Tibial artery (tissue), 4 donors: Measurements from ENCODE around the gene HSPA1L.
"Not testable (repeated sequence)": the region's sequence is repeated elsewhere in the genome, so short reads cannot be mapped to it uniquely, and the experiment has no call there.

Experiments used
- DNase-seq, 2 donors: peaks; one replicate each; pipeline ENCODE4 v3.0.0-alpha.2; 2019
- H3K27ac ChIP-seq, 2 donors: fragments of 200-600 bp; sonication (generic) in 1 of 2; 1 replicate in 1 of 2; 2 replicates in 1 of 2; pipeline ENCODE4 v1.5.1; 2018 to 2019; ENCODE audit warnings: mild to moderate bottlenecking in 1 of 2
- H3K27me3 ChIP-seq, 2 donors: fragments of 200-600 bp; sonication (generic) in 1 of 2; one replicate each; pipeline versions ENCODE4 v1.5.1 to v1.6.0; 2016 to 2019
- H3K36me3 ChIP-seq, 3 donors: fragments of 200-600 bp; sonication (generic) in 2 of 3; one replicate each; pipeline ENCODE4 v1.5.1; 2016 to 2019; ENCODE audit warnings: mild to moderate bottlenecking in 2 of 3
- H3K4me1 ChIP-seq, 4 donors: fragments of 200-600 bp; sonication (generic) in 2 of 4; 1 replicate in 3 of 4; 2 replicates in 1 of 4; pipeline ENCODE4 v1.5.1; 2016 to 2019
- H3K4me3 ChIP-seq, 2 donors: fragments of 200-600 bp; sonication (generic) in 1 of 2; 1 replicate in 1 of 2; 2 replicates in 1 of 2; pipeline ENCODE4 v1.5.1; 2018 to 2019; ENCODE audit warnings: mild to moderate bottlenecking in 2 of 2
- H3K9me3 ChIP-seq, 3 donors: fragments of 200-600 bp; sonication (generic) in 1 of 3; one replicate each; pipeline ENCODE4 v1.5.1; 2016 to 2019
- CTCF ChIP-seq, 2 experiments: fragments of 200-600 bp in 1 of 2; fragments of 450-650 bp in 1 of 2; IDR thresholded peaks; one replicate each; pipeline ENCODE4 v1.5.1; 2017 to 2019; ENCODE audit warnings: antibody characterized with exemption in 2 of 2, mild to moderate bottlenecking in 1 of 2, moderate library complexity in 1 of 2
- intact Hi-C: fragments of 100-400 bp; cut with DNase I; formaldehyde crosslinking; loops from one replicate; pipeline ENCODE4 v1.15.0; 2023; ENCODE audit warnings: low total_unique reads

HSPA1L gene

GRCh38 chr6:31838968-31839367 lies 23.9 kb upstream of the HSPA1L start:
- H3K9me3 ChIP-seq = no peaks in the 10 kb centered on the region
- H3K4me3 ChIP-seq = no peak overlapping the region
- peaks cover 40 to 59% (median 48%) of the 10 kb centered on the region in 3 donors for H3K36me3 ChIP-seq
- no peak overlapping the region for H3K27ac ChIP-seq
- TF ChIP-seq CTCF (IDR thresholded peaks at IDR 0.05) = no peak
- no peak for DNase-seq
- intact Hi-C loops = loop anchor here (5.0 to 10.0 kb wide), 2 partner anchors 114 to 172 kb away; partner anchors contain the start of genes CSNK2B, DDAH2, LY6G5B and LY6G6C
- no peaks in the 10 kb centered on the region for H3K27me3 ChIP-seq
- H3K4me1 ChIP-seq = peaks cover 0 to 37% (median 33%) of the 10 kb centered on the region in 4 donors

GRCh38 chr6:31838114-31838553 lies 23.1 kb upstream of the HSPA1L start:
- Histone ChIP-seq H3K36me3 (peaks cover 40 to 54% (median 48%) of the 10 kb centered on the region in 3 donors), H3K4me1 (peaks cover 0 to 43% (median 36%) of the 10 kb centered on the region in 4 donors)
- intact Hi-C loops = loop anchor here (5.0 to 10.0 kb wide), 2 partner anchors 113 to 171 kb away; partner anchors contain the start of genes CSNK2B, DDAH2, LY6G5B and LY6G6C
- H3K4me3 ChIP-seq, DNase-seq, H3K27ac ChIP-seq, H3K27me3 ChIP-seq, H3K9me3 ChIP-seq: not testable (repeated sequence)

GRCh38 chr6:31837369-31838113 lies 22.5 kb upstream of the HSPA1L start:
- no peaks in the 10 kb centered on the region for H3K27me3 ChIP-seq

GRCh38 chr6:31836474-31837368 lies 21.6 kb upstream of the HSPA1L start:
- DNase-seq = no peak
- Histone ChIP-seq H3K27me3 (no peaks in the 10 kb centered on the region), H3K27ac (peak overlapping the region; percentile 87 to 88), H3K4me1 (peaks cover 0 to 45% (median 41%) of the 10 kb centered on the region in 4 donors), H3K9me3 (no peaks in the 10 kb centered on the region), H3K36me3 (peaks cover 40 to 49% (median 48%) of the 10 kb centered on the region in 3 donors), H3K4me3 (peak overlapping the region; percentile 70 to 88)
- intact Hi-C loops = loop anchor here (5.0 to 10.0 kb wide), 2 partner anchors 112 to 169 kb away; partner anchors contain the start of genes CSNK2B, DDAH2, LY6G5B and LY6G6C
- no peak for TF ChIP-seq CTCF (IDR thresholded peaks at IDR 0.05)

More at GRCh38 chr6:31837369-31838113, 22.5 kb upstream of the HSPA1L start:
- H3K4me1 ChIP-seq = peaks cover 0 to 43% (median 37%) of the 10 kb centered on the region in 4 donors
- no peak for DNase-seq
- H3K9me3 ChIP-seq = no peaks in the 10 kb centered on the region
- peaks cover 40 to 50% (median 48%) of the 10 kb centered on the region in 3 donors for H3K36me3 ChIP-seq
- H3K27ac ChIP-seq = peak overlapping the region; percentile 87 to 88
- peak overlapping the region in 1 of 2 donors; percentile 88 for H3K4me3 ChIP-seq
- no peak for TF ChIP-seq CTCF (IDR thresholded peaks at IDR 0.05)
- intact Hi-C loops = loop anchor here (5.0 to 10.0 kb wide), 2 partner anchors 113 to 170 kb away; partner anchors contain the start of genes CSNK2B, DDAH2, LY6G5B and LY6G6C

GRCh38 chr6:31836047-31836473 lies 21.0 kb upstream of the HSPA1L start:
- no peak for DNase-seq
- H3K27ac ChIP-seq = peak overlapping the region; percentile 87 to 88
- peaks cover 0 to 51% (median 48%) of the 10 kb centered on the region in 4 donors for H3K4me1 ChIP-seq
- intact Hi-C loops = loop anchor here (5.0 to 10.0 kb wide), 2 partner anchors 111 to 169 kb away; partner anchors contain the start of genes CSNK2B, DDAH2, LY6G5B and LY6G6C
- no peak for TF ChIP-seq CTCF (IDR thresholded peaks at IDR 0.05)
- no peaks in the 10 kb centered on the region for H3K9me3 ChIP-seq
- peak overlapping the region; percentile 70 to 88 for H3K4me3 ChIP-seq
- H3K36me3 ChIP-seq = peaks cover 40 to 42% (median 41%) of the 10 kb centered on the region in 3 donors
- H3K27me3 ChIP-seq = no peaks in the 10 kb centered on the region
